Endothelial cell of umbilical vein (primary cell): ENCODE results near the gene RAB31.

Experiments used
- CTCF ChIP-seq, 2 donors: IDR thresholded peaks; 1 replicate in 1 of 2; 2 replicates in 1 of 2; pipeline ENCODE4 v1.5.1; 2011; ENCODE audit warnings: low read length in 2 of 2, mild to moderate bottlenecking in 2 of 2, moderate library complexity in 2 of 2, control low read depth in 1 of 2, inconsistent platforms in 1 of 2, low read depth in 1 of 2; ENCODE audit not compliant: insufficient read depth in 1 of 2; ENCODE audit errors: extremely low read depth in 1 of 2
- EZH2 ChIP-seq: IDR thresholded peaks from 2 replicates; pipeline ENCODE4 v1.6.1; 2012; ENCODE audit warnings: borderline replicate concordance, low read depth, mild to moderate bottlenecking, moderate library complexity, low read length, inconsistent platforms; ENCODE audit not compliant: severe bottlenecking
- POLR2A ChIP-seq: IDR thresholded peaks from 2 replicates; pipeline ENCODE4 v1.6.1; 2012; ENCODE audit warnings: low read depth, mild to moderate bottlenecking, control low read depth, low read length
- POLR2AphosphoS5 ChIP-seq: IDR thresholded peaks from 2 replicates; pipeline ENCODE4 v1.6.1; 2012; ENCODE audit warnings: low read depth, mild to moderate bottlenecking, control low read depth, low read length, moderate library complexity; ENCODE audit not compliant: insufficient read depth

GRCh38 chr18:9758624-9759075, 50.5 kb downstream of the RAB31 start:
- TF ChIP-seq CTCF (IDR thresholded peaks at IDR 0.05; ENCODE audit: extremely low read depth in 1 of 2, insufficient read depth in 1 of 2, low read depth in 1 of 2, low read length in 2 of 2) (no peak), POLR2AphosphoS5 (no peak), POLR2A (no peak), EZH2 (no peak)
